ENCODE data around the gene TCIRG1.
"Not testable (repeated sequence)": the region's sequence is repeated elsewhere in the genome, so short reads cannot be mapped to it uniquely, and the experiment has no call there.

TCIRG1 gene

GRCh38 chr11:68067991-68068390 is 29.2 kb downstream of the TCIRG1 start:
- Mint-ChIP-seq H3K9me3 (no peaks in the 10 kb centered on the region), H3K4me1 (no peaks in the 10 kb centered on the region), H3K4me3 (no peak overlapping the region), H3K27ac (no peak overlapping the region), H3K27me3 (no peaks in the 10 kb centered on the region)
- no peak for ATAC-seq
- DNase-seq = no peak

DNA sequence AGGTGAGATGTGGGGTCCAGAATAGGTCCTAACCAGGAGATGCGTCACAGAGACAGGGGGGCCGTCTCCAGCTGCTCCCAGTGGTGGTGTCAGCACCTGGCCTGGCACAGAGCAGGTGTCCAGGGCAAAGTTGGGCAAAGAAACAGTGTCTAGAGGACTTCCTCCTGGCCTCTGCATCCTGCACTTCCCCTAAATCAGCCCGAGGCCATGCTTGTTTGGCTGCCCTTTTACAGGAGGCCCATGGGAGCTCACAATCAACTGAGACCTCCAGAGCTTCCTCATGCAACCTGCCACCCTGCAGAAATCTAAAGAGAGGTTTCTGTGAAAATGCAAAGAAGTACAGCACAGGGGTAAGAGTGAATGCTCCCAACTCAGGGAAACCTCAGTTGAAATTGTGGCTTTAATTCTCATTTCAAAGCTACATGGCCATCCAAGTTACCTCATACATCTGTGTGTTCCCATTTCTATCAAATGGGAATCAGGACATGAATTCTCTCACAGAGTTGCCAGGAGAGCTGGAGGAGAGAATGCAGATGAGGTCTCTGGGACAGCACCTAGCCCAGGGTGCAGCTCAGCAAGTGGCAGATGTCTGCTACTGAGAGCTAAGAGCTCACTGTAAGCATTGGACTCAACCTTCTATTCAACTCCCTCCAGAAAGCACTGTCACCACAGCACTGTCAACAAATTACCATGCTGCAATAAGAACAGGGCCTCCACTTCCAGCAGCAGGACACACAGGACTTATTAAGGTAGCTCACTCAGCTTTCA is 32.6 kb downstream of the TCIRG1 start:
- Mint-ChIP-seq H3K27me3 (no peaks in the 10 kb centered on the region), H3K27ac (no peak overlapping the region)
- DNase-seq = no peak

DNA sequence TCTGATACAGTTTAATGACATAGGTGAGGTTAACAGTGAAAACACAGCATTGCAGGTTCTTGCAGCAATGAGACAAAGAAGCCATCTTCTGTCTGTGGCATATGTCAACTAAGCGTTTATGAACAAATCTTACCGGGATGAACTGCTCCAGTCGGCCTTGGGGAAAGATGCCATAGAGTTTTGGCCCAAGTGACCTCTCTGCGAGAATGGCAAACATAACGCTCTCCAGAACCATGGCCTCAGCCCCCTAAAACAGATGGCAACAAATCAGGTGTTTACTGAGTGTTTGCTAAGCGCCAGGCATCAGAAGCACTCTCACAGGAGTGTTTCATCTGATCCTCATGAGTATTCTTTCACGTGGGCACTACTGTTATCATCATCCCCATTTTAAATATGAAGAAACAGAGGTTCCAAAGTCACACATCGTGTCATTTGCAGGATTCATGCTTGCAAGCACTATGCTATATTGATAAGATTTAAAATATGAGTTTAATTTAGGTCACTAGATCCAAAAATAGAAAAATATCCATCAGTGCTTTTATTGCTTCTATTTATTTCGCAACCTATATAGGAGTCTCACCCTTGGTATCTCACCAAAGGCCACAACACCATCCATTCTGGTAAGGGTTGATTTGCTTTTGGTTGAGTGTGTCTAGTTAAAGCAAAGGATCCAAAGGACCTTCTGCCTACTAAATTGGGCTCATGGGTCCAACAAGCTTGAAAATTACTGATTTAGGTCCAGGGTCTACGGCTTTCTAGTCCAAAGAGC is 35.9 kb downstream of the TCIRG1 start:
- ATAC-seq (no peak), DNase-seq (no peak)
- no peaks in the 10 kb centered on the region for H3K9me3 Mint-ChIP-seq
- no peaks in the 10 kb centered on the region for H3K27me3 Mint-ChIP-seq
- no peak overlapping the region for H3K27ac Mint-ChIP-seq
- no peak overlapping the region for H3K4me3 Mint-ChIP-seq
- no peaks in the 10 kb centered on the region for H3K4me1 Mint-ChIP-seq

More for the DNA sequence above, 32.6 kb downstream of the TCIRG1 start:
- Mint-ChIP-seq H3K9me3 (no peaks in the 10 kb centered on the region), H3K4me3 (no peak overlapping the region), H3K4me1 (no peaks in the 10 kb centered on the region)
- ATAC-seq = no peak

DNA sequence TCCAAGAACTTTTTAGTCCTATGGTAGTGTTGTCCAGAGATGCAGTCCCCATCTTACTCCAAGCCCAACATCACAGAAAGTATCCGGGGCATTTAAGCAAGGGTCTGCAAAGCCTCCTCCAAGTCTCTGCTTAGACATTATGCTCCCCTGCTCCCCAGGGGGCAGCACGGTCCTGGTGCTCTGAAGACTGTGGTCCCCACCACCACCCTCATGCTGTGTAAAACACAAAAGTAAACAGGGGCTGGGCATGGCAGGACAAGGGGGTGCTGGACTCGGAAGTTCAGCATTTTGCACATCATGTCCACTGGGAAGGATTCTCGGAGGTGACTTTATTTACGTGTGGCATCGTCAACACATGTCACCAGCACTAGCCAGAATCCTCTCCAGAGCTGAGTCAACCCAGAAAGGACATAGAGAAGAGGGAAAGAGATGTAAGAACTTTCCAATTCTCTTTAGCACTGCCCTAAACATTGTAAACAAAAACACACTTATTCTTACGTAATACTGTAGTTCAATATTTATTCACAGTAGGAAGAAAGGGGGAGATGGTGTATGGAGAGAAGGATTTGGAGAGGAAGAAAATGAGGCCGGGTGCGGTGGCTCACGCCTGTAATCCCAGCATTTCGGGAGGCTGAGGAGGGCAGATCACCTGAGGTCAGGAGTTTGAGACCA is 37.7 kb downstream of the TCIRG1 start:
- no peak for DNase-seq
- Mint-ChIP-seq H3K27me3 (no peaks in the 10 kb centered on the region), H3K4me3 (no peak overlapping the region), H3K4me1 (no peaks in the 10 kb centered on the region), H3K9me3 (no peaks in the 10 kb centered on the region), H3K27ac (peak overlapping the region in 1 of 2 donors; percentile 27)
- ATAC-seq = no peak

DNA sequence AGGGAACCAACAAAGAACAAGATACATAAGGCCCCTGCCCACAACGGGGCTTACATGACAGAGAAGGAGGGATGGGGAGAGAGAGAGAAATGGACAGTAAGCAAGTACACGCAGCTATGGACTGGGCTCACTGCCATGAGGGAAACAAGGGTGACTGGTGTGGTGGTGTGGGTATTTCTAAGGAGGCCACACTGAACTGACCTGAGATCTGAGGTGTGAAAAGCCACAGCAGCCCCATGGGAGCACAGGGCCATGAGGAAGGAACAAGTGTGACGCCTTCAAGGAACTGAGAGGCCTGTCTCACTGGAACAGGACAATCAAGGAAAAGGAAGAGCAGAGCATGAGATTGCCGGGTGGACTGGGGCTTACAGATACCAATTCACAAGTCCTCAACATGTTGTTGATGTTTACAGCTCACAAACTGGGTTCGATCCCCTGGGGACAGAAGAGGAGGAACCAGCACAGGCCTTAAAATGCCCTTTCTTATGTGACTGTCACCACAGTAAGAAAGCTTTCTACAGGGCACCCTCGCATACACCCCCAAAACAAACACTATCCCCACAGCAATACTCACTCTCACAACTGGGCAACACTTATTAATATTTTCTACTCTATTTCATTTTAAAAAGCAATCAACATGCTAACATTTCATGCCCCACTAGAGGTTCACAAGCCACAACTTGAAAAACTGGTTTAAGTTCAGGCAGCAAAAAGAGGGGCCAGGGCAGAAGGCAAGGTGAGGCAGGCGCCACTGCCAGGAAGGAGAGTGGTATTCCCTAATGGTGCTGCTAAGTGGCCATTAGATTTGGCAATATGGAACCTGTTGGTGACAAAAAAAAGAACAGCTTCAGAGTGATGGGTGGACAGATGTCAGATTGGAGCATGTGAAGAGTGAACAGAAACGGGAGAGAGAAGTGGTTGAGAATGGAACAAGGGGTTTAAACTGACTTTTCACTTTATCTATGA is 39.1 kb downstream of the TCIRG1 start:
- Mint-ChIP-seq H3K9me3 (no peaks in the 10 kb centered on the region), H3K27ac (peak overlapping the region; percentile 15 to 73)
- no peak for ATAC-seq

DNA sequence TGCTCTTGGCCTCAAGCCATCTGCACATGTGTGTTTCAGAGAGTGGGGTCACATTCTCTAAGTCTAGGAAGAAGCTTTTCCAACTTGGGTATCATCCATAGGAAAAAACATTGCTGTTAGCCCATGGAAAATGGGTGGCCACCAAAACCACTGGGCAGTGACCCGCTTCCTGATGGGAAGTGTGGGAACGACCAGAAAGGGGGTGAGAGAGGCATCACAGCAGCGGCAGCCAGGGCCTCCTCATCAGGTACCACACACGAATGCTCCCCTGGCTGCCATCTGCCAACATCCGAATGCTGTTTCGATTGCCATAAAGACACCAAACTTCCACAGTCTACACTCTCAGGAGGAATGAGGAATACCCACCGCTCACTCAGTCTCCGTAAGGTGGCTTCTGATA is 42.0 kb downstream of the TCIRG1 start:
- ATAC-seq (no peak), DNase-seq (no peak)
- Mint-ChIP-seq H3K27me3 (no peaks in the 10 kb centered on the region), H3K4me3 (no peak overlapping the region), H3K4me1 (no peaks in the 10 kb centered on the region), H3K27ac (peak overlapping the region in 1 of 2 donors; percentile 9), H3K9me3 (no peaks in the 10 kb centered on the region)

More for the DNA sequence above, 39.1 kb downstream of the TCIRG1 start:
- H3K4me1 Mint-ChIP-seq = no peaks in the 10 kb centered on the region
- DNase-seq = no peak
- H3K4me3 Mint-ChIP-seq = no peak overlapping the region
- no peaks in the 10 kb centered on the region for H3K27me3 Mint-ChIP-seq

- ATAC-seq (no peak), DNase-seq (no peak)
- Mint-ChIP-seq H3K4me3 (no peak overlapping the region), H3K4me1 (no peaks in the 10 kb centered on the region), H3K27ac (no peak overlapping the region), H3K9me3 (no peaks in the 10 kb centered on the region), H3K27me3 (no peaks in the 10 kb centered on the region)
Measured at GRCh38 chr11:68081691-68082090, 42.9 kb downstream of the TCIRG1 start.

DNA sequence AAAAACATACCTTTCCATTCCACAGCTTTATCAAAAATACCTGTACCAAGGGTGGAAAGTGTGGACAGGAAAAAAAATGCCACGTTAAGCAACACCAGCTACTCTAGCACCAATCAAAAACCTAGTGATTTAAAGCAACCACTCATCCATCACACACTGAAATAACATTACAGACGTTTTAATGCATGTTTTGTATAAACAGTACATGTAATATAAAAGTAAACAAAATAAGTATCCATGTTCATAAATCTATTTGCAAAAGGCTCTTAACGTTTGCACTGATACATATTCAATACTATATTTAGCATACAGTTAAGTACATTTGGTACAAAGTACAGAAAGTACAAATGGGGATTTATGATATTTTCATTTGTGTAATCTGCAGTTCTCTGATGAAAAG is 43.7 kb downstream of the TCIRG1 start:
- no peaks in the 10 kb centered on the region for H3K9me3 Mint-ChIP-seq
- no peak for ATAC-seq
- no peak overlapping the region for H3K27ac Mint-ChIP-seq

DNA sequence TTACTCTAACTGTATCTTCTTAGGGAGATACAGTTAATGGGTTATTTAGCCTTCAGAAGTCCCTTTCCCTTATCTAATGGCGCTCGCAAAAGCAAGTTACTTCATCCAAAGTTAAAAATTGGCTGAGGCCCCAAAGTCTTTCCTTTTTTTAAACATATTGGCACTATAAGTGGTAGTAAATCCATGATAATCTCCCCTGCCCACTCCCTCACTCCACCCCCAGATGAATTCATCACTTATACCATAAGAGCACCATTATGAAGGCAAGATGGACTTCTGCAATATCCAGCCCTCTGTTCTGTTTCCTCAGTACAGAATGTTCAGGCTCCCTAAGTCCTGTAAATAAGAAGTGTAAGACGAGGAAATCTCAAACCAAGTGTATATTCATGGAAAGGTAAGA is 44.7 kb downstream of the TCIRG1 start:
- Mint-ChIP-seq H3K4me1 (no peaks in the 10 kb centered on the region), H3K4me3 (no peak overlapping the region), H3K9me3 (no peaks in the 10 kb centered on the region), H3K27me3 (no peaks in the 10 kb centered on the region), H3K27ac (no peak overlapping the region)
- no peak for ATAC-seq
- no peak for DNase-seq

More for the DNA sequence above, 43.7 kb downstream of the TCIRG1 start:
- no peaks in the 10 kb centered on the region for H3K4me1 Mint-ChIP-seq
- DNase-seq = no peak
- no peak overlapping the region for H3K4me3 Mint-ChIP-seq
- H3K27me3 Mint-ChIP-seq = no peaks in the 10 kb centered on the region

- no peaks in the 10 kb centered on the region for H3K27me3 Mint-ChIP-seq
- DNase-seq (no peak), ATAC-seq (no peak)
- no peak overlapping the region for H3K4me3 Mint-ChIP-seq
- no peaks in the 10 kb centered on the region for H3K9me3 Mint-ChIP-seq
- no peak overlapping the region for H3K27ac Mint-ChIP-seq
- H3K4me1 Mint-ChIP-seq = peaks cover 12% of the 10 kb centered on the region
Measured at GRCh38 chr11:68089679-68090078, 50.9 kb downstream of the TCIRG1 start.

DNA sequence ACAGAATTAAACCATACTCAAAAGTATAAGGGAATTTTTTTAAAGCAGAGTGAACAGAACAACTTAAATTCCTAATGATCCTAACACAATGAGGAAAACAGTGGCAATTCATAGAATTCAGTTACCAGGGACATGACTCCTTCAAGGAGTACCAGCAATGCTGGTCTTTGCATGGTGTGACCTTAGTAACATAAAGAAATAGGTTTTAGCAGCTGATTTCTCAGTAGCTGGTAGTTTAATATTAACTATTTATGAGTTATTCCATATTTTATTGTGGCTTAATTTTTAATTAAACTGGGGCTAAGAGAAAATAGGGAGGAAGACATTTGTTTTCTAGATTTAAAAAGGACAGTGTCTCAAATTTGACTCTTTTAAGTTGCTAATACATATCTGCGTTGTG is 51.5 kb downstream of the TCIRG1 start:
- no peaks in the 10 kb centered on the region for H3K27me3 Mint-ChIP-seq
- H3K9me3 Mint-ChIP-seq = no peaks in the 10 kb centered on the region
- H3K4me3 Mint-ChIP-seq = no peak overlapping the region
- H3K4me1 Mint-ChIP-seq = peaks cover 12% of the 10 kb centered on the region
- no peak overlapping the region for H3K27ac Mint-ChIP-seq
- no peak for ATAC-seq
- no peak for DNase-seq

GRCh38 chr11:68090706-68091105 is 51.9 kb downstream of the TCIRG1 start:
- ATAC-seq (peak; percentile 83), DNase-seq (no peak)
- Mint-ChIP-seq H3K9me3 (no peaks in the 10 kb centered on the region), H3K27me3 (no peaks in the 10 kb centered on the region), H3K27ac (no peak overlapping the region), H3K4me1 (peaks cover 12% of the 10 kb centered on the region), H3K4me3 (no peak overlapping the region)

DNA sequence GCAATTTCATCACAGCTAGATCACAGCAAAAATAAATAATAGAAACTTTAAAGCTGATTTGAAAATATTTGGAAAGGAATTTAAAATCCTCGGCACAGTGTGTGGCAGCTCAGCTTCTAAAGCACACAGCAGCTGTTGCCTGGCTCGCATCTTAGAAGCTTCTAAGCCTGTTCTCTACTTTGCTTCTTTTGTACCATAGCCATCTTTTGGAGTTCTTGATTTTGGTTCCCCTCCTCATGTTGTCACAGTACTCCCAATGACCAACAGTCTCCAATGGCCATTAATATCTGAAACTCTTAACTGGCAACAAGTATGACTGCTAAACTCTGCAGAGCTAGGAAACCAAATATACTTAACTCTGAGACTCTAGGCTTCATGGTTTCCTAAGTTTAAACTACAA is 53.6 kb downstream of the TCIRG1 start:
- Mint-ChIP-seq H3K4me3 (no peak overlapping the region), H3K9me3 (no peaks in the 10 kb centered on the region), H3K4me1 (peaks cover 12% of the 10 kb centered on the region), H3K27ac (no peak overlapping the region), H3K27me3 (no peaks in the 10 kb centered on the region)
- ATAC-seq (no peak), DNase-seq (no peak)

DNA sequence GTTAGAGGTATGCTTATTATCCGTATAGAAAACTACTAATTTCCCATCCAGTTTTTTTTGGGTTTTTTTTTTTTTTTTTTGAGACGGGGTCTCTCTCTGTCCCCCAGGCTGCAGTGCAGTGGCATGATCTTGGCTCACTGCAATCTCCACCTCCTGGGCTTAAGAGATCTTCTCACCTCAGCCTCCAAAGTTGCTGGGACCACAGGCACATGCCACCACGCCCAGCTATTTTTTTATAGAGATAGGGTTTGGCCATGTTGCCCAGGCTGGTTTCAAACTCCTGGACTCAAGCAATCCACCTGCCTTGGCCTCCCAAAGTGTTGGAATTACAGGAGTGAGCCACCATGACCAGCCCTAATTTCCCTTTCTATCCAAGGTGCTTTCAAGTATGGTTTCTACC is 54.1 kb downstream of the TCIRG1 start:
- not testable (repeated sequence) for DNase-seq, H3K4me3 Mint-ChIP-seq, H3K27me3 Mint-ChIP-seq, H3K9me3 Mint-ChIP-seq, H3K27ac Mint-ChIP-seq, ATAC-seq
- peaks cover 16% of the 10 kb centered on the region for H3K4me1 Mint-ChIP-seq

- Mint-ChIP-seq H3K27ac (no peak overlapping the region), H3K4me3 (no peak overlapping the region), H3K27me3 (no peaks in the 10 kb centered on the region), H3K4me1 (peaks cover 23% of the 10 kb centered on the region), H3K9me3 (no peaks in the 10 kb centered on the region)
- no peak for DNase-seq
- no peak for ATAC-seq
Measured at GRCh38 chr11:68093565-68093964, 54.7 kb downstream of the TCIRG1 start.
